ENCODE measurements around the gene CITED4. TPM values are rescaled to one million over a fixed set of nuclear protein-coding genes. Genes with fewer than 3 reads are reported as not detected.

Gene CITED4
- total and polyA plus RNA-seq, 9 of the 15 experiments (the other 6 are each of a cell fraction or from before 2014, with no cell fraction given), result 0.11 to 1.2 (median 0.17) TPM; not detected in 2

DNA sequence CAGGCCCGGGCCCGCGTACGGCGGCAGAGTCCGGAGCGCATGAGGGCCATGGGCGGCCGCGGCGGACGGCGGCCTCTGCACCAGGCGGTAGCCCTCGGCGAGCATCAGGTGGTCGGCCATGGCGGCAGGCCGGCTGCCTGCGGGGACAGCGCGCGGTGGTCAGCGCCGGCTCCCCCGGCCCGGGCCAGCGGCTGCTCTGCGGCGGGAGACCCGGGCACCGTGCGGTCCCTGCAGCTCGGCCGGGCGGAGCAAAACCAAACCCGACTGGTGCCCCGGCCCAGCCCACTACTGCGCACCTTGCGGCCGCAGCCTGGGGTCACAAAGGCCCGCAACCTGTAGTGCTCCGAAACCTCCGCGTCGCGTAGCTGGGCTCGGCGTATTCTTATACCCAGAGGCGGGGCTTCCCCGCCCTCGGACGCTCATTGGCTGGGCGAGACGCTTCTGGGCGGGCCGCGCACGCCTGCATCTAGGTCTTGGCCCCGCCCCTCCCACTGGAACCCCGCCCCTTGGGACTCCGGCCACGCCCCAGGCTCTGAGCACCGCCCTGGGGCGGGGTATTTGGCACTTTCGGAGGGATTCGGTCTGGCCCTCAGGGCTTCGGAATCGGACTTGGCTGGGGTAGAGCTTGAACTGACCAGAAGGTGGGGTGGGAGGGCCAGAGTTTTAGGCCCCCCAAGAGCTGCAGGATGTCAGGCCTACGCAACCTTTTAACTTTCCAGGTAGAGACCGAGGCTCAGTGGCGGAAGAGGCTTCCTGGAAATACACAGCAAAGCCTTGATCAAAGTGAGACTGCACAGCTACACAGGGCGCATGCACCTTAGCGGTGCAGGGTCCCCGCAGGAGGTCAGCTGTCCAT, at the start of gene CITED4 (continued):
- TF ChIP-seq NONO (IDR thresholded peaks at IDR 0.05; ENCODE audit: low read depth in 2 of 2, low read length in 1 of 2) (peak in 1 of 2 experiments; percentile 48; a peak in 1 of 4 replicates), DPF2 (IDR thresholded peaks at IDR 0.05) (0 out of 2 replicates have a peak, but pooled peaks have one; percentile 13), STAG1 (CRISPR knock-in tag; IDR thresholded peaks at IDR 0.05; ENCODE audit: borderline replicate concordance) (no peak), BRD9 (IDR thresholded peaks at IDR 0.05; ENCODE audit: low read depth, partially characterized antibody) (peak; percentile 83), SAP30 (IDR thresholded peaks at IDR 0.05; ENCODE audit: borderline replicate concordance, insufficient read depth, low read depth, low read length, poor library complexity, severe bottlenecking) (peak; percentile 44), NR2C2 (CRISPR knock-in tag; IDR thresholded peaks at IDR 0.05) (0 out of 2 replicates have a peak, but pooled peaks have one; percentile 17), NR2C2 (tag; IDR thresholded peaks at IDR 0.05) (no peak), ARID2 (IDR thresholded peaks at IDR 0.05) (peak; percentile 96), ZNF347 (CRISPR knock-in tag; IDR thresholded peaks at IDR 0.05; ENCODE audit: low read depth) (no peak), MCM2 (IDR thresholded peaks at IDR 0.05; ENCODE audit: low read depth) (no peak), ZFPM2 (CRISPR knock-in tag; IDR thresholded peaks at IDR 0.05) (0 out of 2 replicates have a peak, but pooled peaks have one; percentile 16), POLR2A (conservative IDR thresholded peaks at IDR 0.05) (peak; percentile 60), HDAC8 (tag; IDR thresholded peaks at IDR 0.05) (peak; percentile 72), EP400 (IDR thresholded peaks at IDR 0.05) (peak; percentile 15; the same call in 1 of the 2 replicates), JUND (IDR thresholded peaks at IDR 0.05; ENCODE audit: borderline replicate concordance, low read depth, low read length) (peak; percentile 63; the same call in 1 of the 2 replicates), JUND (tag; IDR thresholded peaks at IDR 0.05; ENCODE audit: borderline replicate concordance, low read depth, low read length) (peak; percentile 69; the same call in 1 of the 3 replicates)
- TF ChIP-seq, protein P1, sequence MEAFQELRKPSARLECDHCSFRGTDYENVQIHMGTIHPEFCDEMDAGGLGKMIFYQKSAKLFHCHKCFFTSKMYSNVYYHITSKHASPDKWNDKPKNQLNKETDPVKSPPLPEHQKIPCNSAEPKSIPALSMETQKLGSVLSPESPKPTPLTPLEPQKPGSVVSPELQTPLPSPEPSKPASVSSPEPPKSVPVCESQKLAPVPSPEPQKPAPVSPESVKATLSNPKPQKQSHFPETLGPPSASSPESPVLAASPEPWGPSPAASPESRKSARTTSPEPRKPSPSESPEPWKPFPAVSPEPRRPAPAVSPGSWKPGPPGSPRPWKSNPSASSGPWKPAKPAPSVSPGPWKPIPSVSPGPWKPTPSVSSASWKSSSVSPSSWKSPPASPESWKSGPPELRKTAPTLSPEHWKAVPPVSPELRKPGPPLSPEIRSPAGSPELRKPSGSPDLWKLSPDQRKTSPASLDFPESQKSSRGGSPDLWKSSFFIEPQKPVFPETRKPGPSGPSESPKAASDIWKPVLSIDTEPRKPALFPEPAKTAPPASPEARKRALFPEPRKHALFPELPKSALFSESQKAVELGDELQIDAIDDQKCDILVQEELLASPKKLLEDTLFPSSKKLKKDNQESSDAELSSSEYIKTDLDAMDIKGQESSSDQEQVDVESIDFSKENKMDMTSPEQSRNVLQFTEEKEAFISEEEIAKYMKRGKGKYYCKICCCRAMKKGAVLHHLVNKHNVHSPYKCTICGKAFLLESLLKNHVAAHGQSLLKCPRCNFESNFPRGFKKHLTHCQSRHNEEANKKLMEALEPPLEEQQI (IDR thresholded peaks at IDR 0.05), result 0 out of 2 replicates have a peak, but pooled peaks have one; percentile 51
- TF ChIP-seq, protein P2, sequence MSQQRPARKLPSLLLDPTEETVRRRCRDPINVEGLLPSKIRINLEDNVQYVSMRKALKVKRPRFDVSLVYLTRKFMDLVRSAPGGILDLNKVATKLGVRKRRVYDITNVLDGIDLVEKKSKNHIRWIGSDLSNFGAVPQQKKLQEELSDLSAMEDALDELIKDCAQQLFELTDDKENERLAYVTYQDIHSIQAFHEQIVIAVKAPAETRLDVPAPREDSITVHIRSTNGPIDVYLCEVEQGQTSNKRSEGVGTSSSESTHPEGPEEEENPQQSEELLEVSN (IDR thresholded peaks at IDR 0.05; ENCODE audit: borderline replicate concordance in 1 of 2, extremely low read depth in 1 of 2, insufficient read depth in 1 of 2, insufficient read length in 1 of 2, low read depth in 1 of 2, low read length in 1 of 2, poor library complexity in 1 of 2, severe bottlenecking in 1 of 2), result peak in 1 of 2 experiments; percentile 0
- TF ChIP-seq, protein P3, sequence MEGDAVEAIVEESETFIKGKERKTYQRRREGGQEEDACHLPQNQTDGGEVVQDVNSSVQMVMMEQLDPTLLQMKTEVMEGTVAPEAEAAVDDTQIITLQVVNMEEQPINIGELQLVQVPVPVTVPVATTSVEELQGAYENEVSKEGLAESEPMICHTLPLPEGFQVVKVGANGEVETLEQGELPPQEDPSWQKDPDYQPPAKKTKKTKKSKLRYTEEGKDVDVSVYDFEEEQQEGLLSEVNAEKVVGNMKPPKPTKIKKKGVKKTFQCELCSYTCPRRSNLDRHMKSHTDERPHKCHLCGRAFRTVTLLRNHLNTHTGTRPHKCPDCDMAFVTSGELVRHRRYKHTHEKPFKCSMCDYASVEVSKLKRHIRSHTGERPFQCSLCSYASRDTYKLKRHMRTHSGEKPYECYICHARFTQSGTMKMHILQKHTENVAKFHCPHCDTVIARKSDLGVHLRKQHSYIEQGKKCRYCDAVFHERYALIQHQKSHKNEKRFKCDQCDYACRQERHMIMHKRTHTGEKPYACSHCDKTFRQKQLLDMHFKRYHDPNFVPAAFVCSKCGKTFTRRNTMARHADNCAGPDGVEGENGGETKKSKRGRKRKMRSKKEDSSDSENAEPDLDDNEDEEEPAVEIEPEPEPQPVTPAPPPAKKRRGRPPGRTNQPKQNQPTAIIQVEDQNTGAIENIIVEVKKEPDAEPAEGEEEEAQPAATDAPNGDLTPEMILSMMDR (IDR thresholded peaks at IDR 0.05 in 2 of 3, conservative IDR thresholded peaks at IDR 0.05 in 1 of 3; ENCODE audit: insufficient read depth in 2 of 3, low read depth in 1 of 3, low read length in 3 of 3), result peak; percentile 79 to 95 (median 85)
- TF ChIP-seq, protein P4, sequence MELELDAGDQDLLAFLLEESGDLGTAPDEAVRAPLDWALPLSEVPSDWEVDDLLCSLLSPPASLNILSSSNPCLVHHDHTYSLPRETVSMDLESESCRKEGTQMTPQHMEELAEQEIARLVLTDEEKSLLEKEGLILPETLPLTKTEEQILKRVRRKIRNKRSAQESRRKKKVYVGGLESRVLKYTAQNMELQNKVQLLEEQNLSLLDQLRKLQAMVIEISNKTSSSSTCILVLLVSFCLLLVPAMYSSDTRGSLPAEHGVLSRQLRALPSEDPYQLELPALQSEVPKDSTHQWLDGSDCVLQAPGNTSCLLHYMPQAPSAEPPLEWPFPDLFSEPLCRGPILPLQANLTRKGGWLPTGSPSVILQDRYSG (tag; conservative IDR thresholded peaks at IDR 0.05; ENCODE audit: low read depth), result peak; percentile 82

Data from K562 (cell line).